H9 (cell line): ENCODE results near the gene FOSL2. TPM values are rescaled to one million over a fixed set of nuclear protein-coding genes. Genes with fewer than 3 reads are reported as not detected.

ENCODE experiments used
- DNase-seq: peaks from one replicate; pipeline ENCODE4 v3.0.0-alpha.2; 2017
- H2AFZ ChIP-seq: one replicate; pipeline ENCODE4 v1.6.1; 2013; ENCODE audit warnings: mild to moderate bottlenecking, low read length, control low read depth, moderate library complexity
- H2AK5ac ChIP-seq: 2 replicates; pipeline ENCODE4 v1.6.1; 2013; ENCODE audit warnings: low read length, control low read depth, mixed read lengths; ENCODE audit not compliant: insufficient read length
- H2BK120ac ChIP-seq: one replicate; pipeline ENCODE4 v1.6.1; 2013; ENCODE audit warnings: low read depth, mild to moderate bottlenecking, low read length, control low read depth, inconsistent platforms; ENCODE audit not compliant: poor library complexity, severe bottlenecking
- H2BK12ac ChIP-seq: 2 replicates; pipeline ENCODE4 v1.6.1; 2013; ENCODE audit warnings: low read length, control low read depth, mixed read lengths, low read depth; ENCODE audit not compliant: insufficient read length
- H2BK15ac ChIP-seq: 2 replicates; pipeline ENCODE4 v1.6.1; 2013; ENCODE audit warnings: low read depth, low read length, control low read depth
- H2BK20ac ChIP-seq: one replicate; pipeline ENCODE4 v1.6.1; 2013; ENCODE audit warnings: low read depth, mild to moderate bottlenecking, low read length, control low read depth, inconsistent platforms; ENCODE audit not compliant: poor library complexity, severe bottlenecking
- H2BK5ac ChIP-seq: 2 replicates; pipeline ENCODE4 v1.6.1; 2013; ENCODE audit warnings: low read length, control low read depth, mixed read lengths; ENCODE audit not compliant: insufficient read length
- H3K14ac ChIP-seq: 2 replicates; pipeline ENCODE4 v1.6.1; 2013; ENCODE audit warnings: low read length, control low read depth; ENCODE audit not compliant: insufficient read depth
- H3K18ac ChIP-seq: 2 replicates; pipeline ENCODE4 v1.6.1; 2013; ENCODE audit warnings: low read depth, mild to moderate bottlenecking, mixed read lengths, low read length, control low read depth; ENCODE audit not compliant: insufficient read length
- H3K23ac ChIP-seq: 2 replicates; pipeline ENCODE4 v1.6.1; 2013; ENCODE audit warnings: low read length, control low read depth, mixed read lengths, low read depth; ENCODE audit not compliant: insufficient read length
- H3K23me2 ChIP-seq: 2 replicates; pipeline ENCODE4 v1.6.1; 2013; ENCODE audit warnings: low read depth, mild to moderate bottlenecking, mixed read lengths, low read length, control low read depth; ENCODE audit not compliant: insufficient read length, poor library complexity, severe bottlenecking
- H3K27ac ChIP-seq: 2 replicates; pipeline ENCODE4 v1.5.1; 2013; ENCODE audit warnings: low read length, control low read depth, mixed read lengths, low read depth; ENCODE audit not compliant: insufficient read length
- H3K27me3 ChIP-seq: 2 replicates; pipeline ENCODE4 v1.6.1; 2013; ENCODE audit warnings: low read length, control low read depth, inconsistent platforms; ENCODE audit not compliant: insufficient read depth
- H3K4ac ChIP-seq: 2 replicates; pipeline ENCODE4 v1.6.1; 2013; ENCODE audit warnings: low read depth, mild to moderate bottlenecking, control low read depth, inconsistent platforms, low read length, moderate library complexity
- H3K4me1 ChIP-seq: 2 replicates; pipeline ENCODE4 v1.6.1; 2013; ENCODE audit warnings: low read length, control low read depth, inconsistent platforms; ENCODE audit not compliant: insufficient read depth
- H3K4me2 ChIP-seq: 2 replicates; pipeline ENCODE4 v1.6.1; 2013; ENCODE audit warnings: low read length, control low read depth, mixed read lengths; ENCODE audit not compliant: insufficient read length, insufficient read depth
- H3K56ac ChIP-seq: 2 replicates; pipeline ENCODE4 v1.6.1; 2013; ENCODE audit warnings: low read depth, mild to moderate bottlenecking, mixed read lengths, low read length, control low read depth; ENCODE audit not compliant: insufficient read length
- H3K79me1 ChIP-seq: 2 replicates; pipeline ENCODE4 v1.6.1; 2013; ENCODE audit warnings: low read depth, mild to moderate bottlenecking, moderate library complexity, low read length, control low read depth, inconsistent platforms; ENCODE audit not compliant: insufficient read depth, poor library complexity, severe bottlenecking
- H3K79me2 ChIP-seq: 2 replicates; pipeline ENCODE4 v1.6.1; 2013; ENCODE audit warnings: low read length, control low read depth, inconsistent platforms; ENCODE audit not compliant: insufficient read depth
- H3K9ac ChIP-seq: 2 replicates; pipeline ENCODE4 v1.6.1; 2013; ENCODE audit warnings: low read length, control low read depth, mixed read lengths; ENCODE audit not compliant: insufficient read length; ENCODE audit errors: extremely low read depth
- H3K9me3 ChIP-seq: one replicate; pipeline ENCODE4 v1.6.1; 2013; ENCODE audit warnings: low read depth, low read length, inconsistent platforms; ENCODE audit not compliant: control insufficient read depth
- H3T11ph ChIP-seq: one replicate; pipeline ENCODE4 v1.6.1; 2013; ENCODE audit warnings: mild to moderate bottlenecking, low read length, control low read depth, inconsistent platforms
- H4K20me1 ChIP-seq: one replicate; pipeline ENCODE4 v1.6.1; 2013; ENCODE audit not compliant: control insufficient read depth, insufficient read length, insufficient read depth
- H4K5ac ChIP-seq: 2 replicates; pipeline ENCODE4 v1.6.1; 2013; ENCODE audit warnings: low read depth, mild to moderate bottlenecking, mixed read lengths, low read length, control low read depth; ENCODE audit not compliant: insufficient read length
- H4K8ac ChIP-seq: replicated peaks from 2 replicates; pipeline ENCODE4 v1.6.1; 2013; ENCODE audit warnings: low read length, control low read depth, mixed read lengths, low read depth; ENCODE audit not compliant: insufficient read length
- H4K91ac ChIP-seq: 2 replicates; pipeline ENCODE4 v1.6.1; 2013; ENCODE audit warnings: low read depth, mild to moderate bottlenecking, moderate library complexity, mixed read lengths, low read length, control low read depth; ENCODE audit not compliant: insufficient read length
- H3K27ac Mint-ChIP-seq, 3 experiments: 2 replicates in 2 of 3; 3 replicates in 1 of 3; pipeline ENCODE4 v1.8.0; 2020 to 2021; ENCODE audit warnings: mixed read lengths in 3 of 3, mild to moderate bottlenecking in 1 of 3, moderate library complexity in 1 of 3
- H3K27me3 Mint-ChIP-seq: 2 replicates; pipeline ENCODE4 v1.8.0; 2021; ENCODE audit warnings: low read depth, mild to moderate bottlenecking, moderate library complexity, mixed read lengths
- H3K36me3 Mint-ChIP-seq, 3 experiments: 2 replicates in 2 of 3; 3 replicates in 1 of 3; pipeline ENCODE4 v1.8.0; 2020 to 2021; ENCODE audit warnings: low read depth in 3 of 3, mixed read lengths in 3 of 3; ENCODE audit not compliant: insufficient read depth in 1 of 3
- H3K4me1 Mint-ChIP-seq, 2 experiments: 2 replicates each; pipeline ENCODE4 v1.8.0; 2020; ENCODE audit warnings: mixed read lengths in 2 of 2
- H3K4me3 Mint-ChIP-seq, 2 experiments: 2 replicates in 1 of 2; 3 replicates in 1 of 2; pipeline ENCODE4 v1.8.0; 2020 to 2021; ENCODE audit warnings: mild to moderate bottlenecking in 2 of 2, mixed read lengths in 2 of 2, moderate library complexity in 1 of 2
- H3K9me3 Mint-ChIP-seq, 2 experiments: 2 replicates in 1 of 2; 3 replicates in 1 of 2; pipeline ENCODE4 v1.8.0; 2020; ENCODE audit warnings: mild to moderate bottlenecking in 2 of 2, mixed read lengths in 2 of 2, moderate library complexity in 1 of 2
- WGBS: extraction: QIAGEN DNeasy Blood & Tissue Kit; methylation state at CpG from one replicate; pipeline ENCODE4 v1.1.7; 2013; ENCODE audit warnings: missing lambda C conversion rate, low lambda C conversion rate, mixed read lengths; ENCODE audit not compliant: insufficient read length; ENCODE audit errors: extremely low coverage; 5-methylcytosine and 5-hydroxymethylcytosine counted together
- total RNA-seq: library from RNA; stranded (reverse); gene quantifications from 2 replicates; pipeline ENCODE4 v1.2.1, GENCODE V29; 2021
- TF ChIP-seq, protein P1 (sequence below): fragments of 200-600 bp; sonication (generic); conservative IDR thresholded peaks from 3 replicates; pipeline ENCODE4 v1.8.0; 2021; ENCODE audit warnings: antibody characterized with exemption, mild to moderate bottlenecking

FOSL2 gene
- total RNA-seq, 1 experiment from 2014 or later, result 7.4 TPM

DNA sequence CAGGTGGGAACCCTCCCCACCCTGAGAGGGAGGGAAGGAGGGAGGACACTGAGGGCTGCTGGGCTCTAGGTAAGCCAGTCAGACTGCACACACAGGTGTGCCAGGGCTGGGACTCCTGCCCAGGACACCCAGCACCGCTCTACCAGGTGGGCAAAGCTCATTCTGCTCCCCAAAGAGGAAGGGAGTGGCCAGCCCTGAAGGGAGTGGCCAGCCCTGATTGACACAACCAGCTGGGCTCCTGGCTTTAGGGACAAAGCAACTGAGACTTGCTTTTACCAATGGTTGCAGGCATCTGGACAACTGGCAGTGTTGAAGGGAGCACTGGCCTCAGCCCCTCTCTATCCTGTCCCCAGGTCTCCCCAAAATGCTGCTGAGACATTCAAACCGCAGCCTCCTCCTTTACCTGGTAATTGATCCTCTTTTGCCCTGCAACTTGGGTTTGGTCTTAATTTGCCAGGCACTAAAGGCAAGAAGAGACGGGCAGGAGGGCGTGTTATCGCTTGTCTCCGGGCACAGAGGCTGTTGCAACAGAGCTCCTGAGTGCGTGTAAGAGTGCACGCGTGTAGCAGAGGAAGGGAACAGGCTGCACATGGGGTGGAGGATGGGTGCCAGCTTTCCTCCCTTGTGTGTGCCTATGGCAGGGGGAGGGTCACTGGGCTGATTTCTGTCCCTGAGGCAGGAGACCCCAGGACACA lies 14.5 kb upstream of the FOSL2 start:
- no peaks in the 10 kb centered on the region for H3K9me3 ChIP-seq
- no peak overlapping the region for H3T11ph ChIP-seq
- Mint-ChIP-seq H3K27ac (no peak overlapping the region), H3K27me3 (peaks cover 77% of the 10 kb centered on the region), H3K4me3 (no peak overlapping the region), H3K9me3 (no peaks in the 10 kb centered on the region; a peak in 1 of 5 replicates), H3K36me3 (no peaks in the 10 kb centered on the region), H3K4me1 (peaks cover 11 to 13% of the 10 kb centered on the region in 2 experiments)
- H2BK120ac ChIP-seq, result no peak overlapping the region
- H3K9ac ChIP-seq, result no peak overlapping the region
- WGBS, result no CpG with 5 or more reads among the region's 9 CpGs
- H2BK5ac ChIP-seq, result no peak overlapping the region
- no peak for DNase-seq
- TF ChIP-seq, protein P1, sequence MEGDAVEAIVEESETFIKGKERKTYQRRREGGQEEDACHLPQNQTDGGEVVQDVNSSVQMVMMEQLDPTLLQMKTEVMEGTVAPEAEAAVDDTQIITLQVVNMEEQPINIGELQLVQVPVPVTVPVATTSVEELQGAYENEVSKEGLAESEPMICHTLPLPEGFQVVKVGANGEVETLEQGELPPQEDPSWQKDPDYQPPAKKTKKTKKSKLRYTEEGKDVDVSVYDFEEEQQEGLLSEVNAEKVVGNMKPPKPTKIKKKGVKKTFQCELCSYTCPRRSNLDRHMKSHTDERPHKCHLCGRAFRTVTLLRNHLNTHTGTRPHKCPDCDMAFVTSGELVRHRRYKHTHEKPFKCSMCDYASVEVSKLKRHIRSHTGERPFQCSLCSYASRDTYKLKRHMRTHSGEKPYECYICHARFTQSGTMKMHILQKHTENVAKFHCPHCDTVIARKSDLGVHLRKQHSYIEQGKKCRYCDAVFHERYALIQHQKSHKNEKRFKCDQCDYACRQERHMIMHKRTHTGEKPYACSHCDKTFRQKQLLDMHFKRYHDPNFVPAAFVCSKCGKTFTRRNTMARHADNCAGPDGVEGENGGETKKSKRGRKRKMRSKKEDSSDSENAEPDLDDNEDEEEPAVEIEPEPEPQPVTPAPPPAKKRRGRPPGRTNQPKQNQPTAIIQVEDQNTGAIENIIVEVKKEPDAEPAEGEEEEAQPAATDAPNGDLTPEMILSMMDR, result no peak
- no peak overlapping the region for H2BK12ac ChIP-seq
- H4K8ac ChIP-seq, result no peak overlapping the region
- H3K14ac ChIP-seq, result no peak overlapping the region
- no peak overlapping the region for H2AK5ac ChIP-seq
- no peak overlapping the region for H3K23ac ChIP-seq
- H4K20me1 ChIP-seq, result no peaks in the 10 kb centered on the region
- H4K91ac ChIP-seq, result no peak overlapping the region
- H3K23me2 ChIP-seq, result no peaks in the 10 kb centered on the region
- H2BK20ac ChIP-seq, result no peak overlapping the region
- no peak overlapping the region for H3K27ac ChIP-seq
- no peaks in the 10 kb centered on the region for H3K4me1 ChIP-seq
- H3K27me3 ChIP-seq, result no peaks in the 10 kb centered on the region; the same call in 1 of the 2 replicates
- no peaks in the 10 kb centered on the region for H3K79me2 ChIP-seq
- H3K18ac ChIP-seq, result no peak overlapping the region
- no peak overlapping the region for H4K5ac ChIP-seq
- H3K79me1 ChIP-seq, result no peaks in the 10 kb centered on the region
- H3K4ac ChIP-seq, result no peak overlapping the region
- H2BK15ac ChIP-seq, result no peak overlapping the region
- no peak overlapping the region for H2AFZ ChIP-seq
- no peak overlapping the region for H3K4me2 ChIP-seq
- H3K56ac ChIP-seq, result no peak overlapping the region
